Astrocyte of the spinal cord (primary cell): Measurements from ENCODE around the gene JUND.
"Not testable (repeated sequence)": the region's sequence is repeated elsewhere in the genome, so short reads cannot be mapped to it uniquely, and the experiment has no call there.

Experiments
- DNase-seq: peaks from one replicate; pipeline ENCODE4 v3.0.0; 2011; ENCODE audit warnings: low read depth, low spot score
- H3K4me3 ChIP-seq: 2 replicates; pipeline ENCODE4 v1.5.1; 2011; ENCODE audit warnings: low read depth, mild to moderate bottlenecking, low read length, moderate library complexity
- in situ Hi-C: cut with HindIII; loops from 2 replicates; pipeline ENCODE4 v1.10.0; 2017; ENCODE audit warnings: low sequenced_read_pairs
- TF ChIP-seq, protein P1 (sequence below): IDR thresholded peaks from 2 replicates; pipeline ENCODE4 v1.5.1; 2012; ENCODE audit warnings: low read depth, mild to moderate bottlenecking, low read length, inconsistent platforms

The JUND gene

DNA sequence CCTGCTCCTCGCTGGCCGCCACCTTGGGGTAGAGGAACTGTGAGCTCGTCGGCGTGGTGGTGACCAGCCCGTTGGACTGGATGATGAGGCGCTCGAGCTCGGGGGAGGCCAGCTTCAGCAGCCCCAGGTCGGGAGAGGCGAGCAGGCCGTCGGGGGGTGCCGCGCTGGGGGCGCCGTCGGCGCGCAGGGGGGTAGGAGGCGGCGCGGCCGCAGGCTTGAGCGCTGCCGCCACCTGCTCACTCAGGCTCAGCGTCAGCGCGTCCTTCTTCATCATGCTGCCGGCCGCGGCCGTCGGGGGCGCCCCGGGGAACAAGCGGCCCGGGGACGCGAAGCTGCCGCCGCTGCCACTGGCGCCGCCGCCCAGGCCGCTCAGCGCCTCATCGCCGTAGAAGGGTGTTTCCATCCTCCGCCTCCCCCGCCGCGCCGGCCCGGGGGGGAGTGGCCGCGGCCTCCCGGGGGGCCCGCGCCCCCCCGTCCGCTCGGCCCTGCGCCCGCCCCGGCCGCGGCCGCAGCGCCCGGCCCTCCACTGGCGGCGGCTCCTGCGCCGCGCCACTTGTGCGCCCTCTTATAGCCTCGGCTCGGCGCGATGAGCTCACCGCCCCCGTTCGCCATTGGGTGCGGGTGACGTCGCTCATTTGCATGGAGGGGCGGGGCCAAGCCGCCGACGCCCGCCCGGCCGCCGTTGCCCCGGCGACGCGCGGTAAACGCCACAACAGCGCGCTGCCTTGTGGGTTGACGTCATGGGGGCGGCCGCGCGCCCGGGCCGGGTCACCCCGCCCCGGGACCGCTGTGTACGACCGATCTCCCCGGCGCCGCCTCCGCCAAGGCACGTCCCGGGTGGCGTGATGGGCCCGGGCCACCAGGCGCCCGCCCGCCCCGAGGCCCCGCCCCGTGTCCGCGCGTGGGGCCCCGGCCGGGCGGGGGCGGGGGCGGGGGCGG is at the start of gene JUND:
Gene JUND (minus strand): TSS at position 541 of the 939 bp plus-strand sequence. CDS start 138 bp downstream, at position 403.
- peak within 1 kb of the TSS; percentile 96 for H3K4me3 ChIP-seq
- TF ChIP-seq, protein P1, sequence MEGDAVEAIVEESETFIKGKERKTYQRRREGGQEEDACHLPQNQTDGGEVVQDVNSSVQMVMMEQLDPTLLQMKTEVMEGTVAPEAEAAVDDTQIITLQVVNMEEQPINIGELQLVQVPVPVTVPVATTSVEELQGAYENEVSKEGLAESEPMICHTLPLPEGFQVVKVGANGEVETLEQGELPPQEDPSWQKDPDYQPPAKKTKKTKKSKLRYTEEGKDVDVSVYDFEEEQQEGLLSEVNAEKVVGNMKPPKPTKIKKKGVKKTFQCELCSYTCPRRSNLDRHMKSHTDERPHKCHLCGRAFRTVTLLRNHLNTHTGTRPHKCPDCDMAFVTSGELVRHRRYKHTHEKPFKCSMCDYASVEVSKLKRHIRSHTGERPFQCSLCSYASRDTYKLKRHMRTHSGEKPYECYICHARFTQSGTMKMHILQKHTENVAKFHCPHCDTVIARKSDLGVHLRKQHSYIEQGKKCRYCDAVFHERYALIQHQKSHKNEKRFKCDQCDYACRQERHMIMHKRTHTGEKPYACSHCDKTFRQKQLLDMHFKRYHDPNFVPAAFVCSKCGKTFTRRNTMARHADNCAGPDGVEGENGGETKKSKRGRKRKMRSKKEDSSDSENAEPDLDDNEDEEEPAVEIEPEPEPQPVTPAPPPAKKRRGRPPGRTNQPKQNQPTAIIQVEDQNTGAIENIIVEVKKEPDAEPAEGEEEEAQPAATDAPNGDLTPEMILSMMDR, result no peak
- in situ Hi-C loops, result no loop called here
- DNase-seq, result peak; percentile 99

- H3K4me3 ChIP-seq, result no peak overlapping the region
- TF ChIP-seq, protein P1, result no peak
- no peak for DNase-seq
- in situ Hi-C loops, result no loop called here
Measured at GRCh38 chr19:18330868-18331267, 49.4 kb upstream of the JUND start.

DNA sequence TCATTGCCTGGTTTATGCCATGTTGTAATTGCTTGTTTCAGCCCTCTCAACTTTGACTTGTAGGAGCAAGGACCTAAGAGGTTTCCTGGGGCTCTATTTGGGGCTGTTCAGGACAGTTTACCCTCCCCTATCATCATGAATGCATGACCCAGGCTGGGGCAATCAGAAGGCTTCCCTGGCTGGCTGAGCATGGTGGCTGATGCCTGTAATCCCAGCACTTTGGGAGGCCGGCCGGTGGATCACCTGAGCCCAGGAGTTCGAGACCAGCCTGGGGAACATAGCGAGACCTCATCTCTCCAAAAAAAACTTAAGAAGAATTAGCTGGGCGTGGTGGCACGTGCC is 47.6 kb upstream of the JUND start:
- in situ Hi-C loops, result no loop called here

DNA sequence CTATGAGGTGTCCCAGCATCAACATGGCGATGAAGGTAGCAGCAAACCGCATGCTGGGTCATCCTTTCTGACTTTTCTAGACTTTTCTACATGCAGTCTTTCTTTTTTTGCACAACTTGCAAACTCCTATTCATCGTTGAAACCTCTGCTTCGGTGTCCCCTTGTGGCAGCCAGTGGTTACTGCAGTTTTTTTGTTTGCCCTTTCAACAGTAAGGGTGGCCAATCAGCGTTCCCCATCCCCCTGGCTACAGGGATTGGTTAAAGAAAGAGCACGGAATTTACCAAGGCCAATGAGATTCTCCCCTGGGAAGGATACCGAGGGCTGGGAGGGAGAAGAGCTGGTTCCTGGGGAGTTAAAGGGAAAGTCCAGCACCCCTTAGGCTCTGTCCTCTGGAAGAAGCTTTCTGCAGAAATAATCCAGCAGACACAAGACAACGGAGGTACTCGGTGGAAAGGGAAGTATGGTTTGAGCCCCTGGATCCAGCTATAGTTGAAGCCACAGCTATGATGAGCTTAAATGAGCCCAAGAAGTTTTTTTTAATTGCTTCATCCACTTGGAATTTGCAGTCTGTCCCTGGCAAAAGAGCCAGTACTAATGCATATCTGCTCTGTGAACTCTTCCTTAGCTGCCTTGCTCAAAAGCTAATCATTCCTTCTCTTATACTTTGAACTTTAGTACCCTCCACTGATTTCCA is 47.1 kb upstream of the JUND start:
- peak overlapping the region; percentile 36 for H3K4me3 ChIP-seq
- in situ Hi-C loops, result no loop called here
- TF ChIP-seq, protein P1, result peak; percentile 97
- peak; percentile 98 for DNase-seq

More for the DNA sequence above, 47.6 kb upstream of the JUND start:
- TF ChIP-seq, protein P1, result no peak
- no peak for DNase-seq
- H3K4me3 ChIP-seq, result peak overlapping the region; percentile 36

GRCh38 chr19:18326772-18327171 is 45.4 kb upstream of the JUND start:
- in situ Hi-C loops, result no loop called here
- DNase-seq, result no peak

GRCh38 chr19:18324373-18324731 is 42.9 kb upstream of the JUND start:
- DNase-seq, in situ Hi-C loops, H3K4me3 ChIP-seq: not testable (repeated sequence)

More at GRCh38 chr19:18326772-18327171, 45.4 kb upstream of the JUND start:
- no peak overlapping the region for H3K4me3 ChIP-seq
- TF ChIP-seq, protein P1, result no peak
